ENCODE measurements around the gene LMCD1. TPM values are rescaled to one million over a fixed set of nuclear protein-coding genes. Genes with fewer than 3 reads are reported as not detected.

LMCD1 gene
- total RNA-seq, 2 experiments from 2014 or later, result 0.36 to 0.55 TPM

- H3K4me1 Mint-ChIP-seq (ENCODE audit: low read depth), result no peaks in the 10 kb centered on the region
- ChIA-PET POLR2A (no interaction called here), CTCF (no interaction called here)
- ATAC-seq (ENCODE audit: poor library complexity) (no peak), DNase-seq (no peak)
- H3K9me3 Mint-ChIP-seq, result no peaks in the 10 kb centered on the region
- no peak overlapping the region for H3K27ac ChIP-seq (ENCODE audit: low read depth in 1 of 2, low read length in 2 of 2)
- no peak for TF ChIP-seq CTCF (IDR thresholded peaks at IDR 0.05)
- intact Hi-C loops (cut with DNase I, micrococcal nuclease), result no loop called here
- no peaks in the 10 kb centered on the region for H3K36me3 Mint-ChIP-seq (ENCODE audit: low read depth)
- H3K9me3 ChIP-seq (ENCODE audit: control insufficient read depth in 1 of 2, insufficient read depth in 1 of 2, low read length in 2 of 2), result peaks cover 0 to 9% of the 10 kb centered on the region in 2 experiments
- H3K4me1 ChIP-seq (ENCODE audit: insufficient read depth, low read length), result no peaks in the 10 kb centered on the region
- H3K27ac Mint-ChIP-seq, result no peak overlapping the region
- H3K4me3 Mint-ChIP-seq, result no peak overlapping the region
- H3K27me3 Mint-ChIP-seq, result no peaks in the 10 kb centered on the region
- H3K36me3 ChIP-seq (ENCODE audit: insufficient read depth, low read length), result no peaks in the 10 kb centered on the region
- H3K4me3 ChIP-seq (ENCODE audit: low read length), result no peak overlapping the region
- H3K27me3 ChIP-seq (ENCODE audit: control insufficient read depth in 1 of 2, insufficient read depth in 2 of 2, low read length in 2 of 2), result no peaks in the 10 kb centered on the region
These were observed 49.0 kb downstream of the LMCD1 start for GRCh38 chr3:8550611-8551010.

- no peak for TF ChIP-seq CTCF (IDR thresholded peaks at IDR 0.05)
- no peak for ATAC-seq (ENCODE audit: poor library complexity)
- no peak overlapping the region for H3K4me3 ChIP-seq (ENCODE audit: low read length)
- intact Hi-C loops (cut with DNase I, micrococcal nuclease), result no loop called here
- no peaks in the 10 kb centered on the region for H3K4me1 Mint-ChIP-seq (ENCODE audit: low read depth)
- no peak overlapping the region for H3K4me3 Mint-ChIP-seq
- no peaks in the 10 kb centered on the region for H3K9me3 Mint-ChIP-seq
- H3K4me1 ChIP-seq (ENCODE audit: insufficient read depth, low read length), result no peaks in the 10 kb centered on the region
- no peaks in the 10 kb centered on the region for H3K36me3 Mint-ChIP-seq (ENCODE audit: low read depth)
- ChIA-PET POLR2A (no interaction called here), CTCF (no interaction called here)
- no peak for DNase-seq
- no peaks in the 10 kb centered on the region for H3K36me3 ChIP-seq (ENCODE audit: insufficient read depth, low read length)
- no peaks in the 10 kb centered on the region for H3K27me3 Mint-ChIP-seq
- H3K27me3 ChIP-seq (ENCODE audit: control insufficient read depth in 1 of 2, insufficient read depth in 2 of 2, low read length in 2 of 2), result no peaks in the 10 kb centered on the region
- no peak overlapping the region for H3K27ac Mint-ChIP-seq
- H3K9me3 ChIP-seq (ENCODE audit: control insufficient read depth in 1 of 2, insufficient read depth in 1 of 2, low read length in 2 of 2), result peaks cover 0 to 9% of the 10 kb centered on the region in 2 experiments
- no peak overlapping the region for H3K27ac ChIP-seq (ENCODE audit: low read depth in 1 of 2, low read length in 2 of 2)
These were observed 50.7 kb downstream of the LMCD1 start for GRCh38 chr3:8552223-8552762.

- Histone ChIP-seq H3K4me3 (ENCODE audit: low read length) (no peak overlapping the region), H3K4me1 (ENCODE audit: insufficient read depth, low read length) (no peaks in the 10 kb centered on the region), H3K36me3 (ENCODE audit: insufficient read depth, low read length) (no peaks in the 10 kb centered on the region), H3K9me3 (ENCODE audit: control insufficient read depth in 1 of 2, insufficient read depth in 1 of 2, low read length in 2 of 2) (peaks cover 0 to 8% of the 10 kb centered on the region in 2 experiments), H3K27me3 (ENCODE audit: control insufficient read depth in 1 of 2, insufficient read depth in 2 of 2, low read length in 2 of 2) (no peaks in the 10 kb centered on the region), H3K27ac (ENCODE audit: low read depth in 1 of 2, low read length in 2 of 2) (no peak overlapping the region)
- Mint-ChIP-seq H3K36me3 (ENCODE audit: low read depth) (no peaks in the 10 kb centered on the region), H3K27ac (no peak overlapping the region), H3K27me3 (no peaks in the 10 kb centered on the region), H3K4me3 (no peak overlapping the region), H3K4me1 (ENCODE audit: low read depth) (no peaks in the 10 kb centered on the region), H3K9me3 (no peaks in the 10 kb centered on the region)
- TF ChIP-seq CTCF (IDR thresholded peaks at IDR 0.05), result no peak
- POLR2A ChIA-PET, result no interaction called here
- intact Hi-C loops (cut with DNase I, micrococcal nuclease), result no loop called here
- DNase-seq (no peak), ATAC-seq (ENCODE audit: poor library complexity) (no peak)
- CTCF ChIA-PET, result no interaction called here
These were observed 51.8 kb downstream of the LMCD1 start for GRCh38 chr3:8553405-8553804.
